ENCODE results near the gene SLC6A5. TPM values are rescaled to one million over a fixed set of nuclear protein-coding genes. Genes with fewer than 3 reads are reported as not detected.
"Not testable (repeated sequence)": the region's sequence is repeated elsewhere in the genome, so short reads cannot be mapped to it uniquely, and the experiment has no call there.

SLC6A5 gene
- total RNA-seq (not detected), polyA plus RNA-seq (ENCODE audit: insufficient read depth, low read depth, low replicate concordance) (not detected)
- long read RNA-seq, donor 1, result 0 reads
- long read RNA-seq, donor 2, result 0 reads
- long read RNA-seq, donor 3, result 0 reads
- long read RNA-seq, donor 4, result 0 reads
- long read RNA-seq, donor 5, result 0 reads
- long read RNA-seq, donor 6, result 0 reads
- long read RNA-seq, donor 7, result 0 reads
- long read RNA-seq, donor 8, result 0 reads
- long read RNA-seq, donor 9, result 0 reads
- long read RNA-seq, donor 10, result 0 reads

DNA sequence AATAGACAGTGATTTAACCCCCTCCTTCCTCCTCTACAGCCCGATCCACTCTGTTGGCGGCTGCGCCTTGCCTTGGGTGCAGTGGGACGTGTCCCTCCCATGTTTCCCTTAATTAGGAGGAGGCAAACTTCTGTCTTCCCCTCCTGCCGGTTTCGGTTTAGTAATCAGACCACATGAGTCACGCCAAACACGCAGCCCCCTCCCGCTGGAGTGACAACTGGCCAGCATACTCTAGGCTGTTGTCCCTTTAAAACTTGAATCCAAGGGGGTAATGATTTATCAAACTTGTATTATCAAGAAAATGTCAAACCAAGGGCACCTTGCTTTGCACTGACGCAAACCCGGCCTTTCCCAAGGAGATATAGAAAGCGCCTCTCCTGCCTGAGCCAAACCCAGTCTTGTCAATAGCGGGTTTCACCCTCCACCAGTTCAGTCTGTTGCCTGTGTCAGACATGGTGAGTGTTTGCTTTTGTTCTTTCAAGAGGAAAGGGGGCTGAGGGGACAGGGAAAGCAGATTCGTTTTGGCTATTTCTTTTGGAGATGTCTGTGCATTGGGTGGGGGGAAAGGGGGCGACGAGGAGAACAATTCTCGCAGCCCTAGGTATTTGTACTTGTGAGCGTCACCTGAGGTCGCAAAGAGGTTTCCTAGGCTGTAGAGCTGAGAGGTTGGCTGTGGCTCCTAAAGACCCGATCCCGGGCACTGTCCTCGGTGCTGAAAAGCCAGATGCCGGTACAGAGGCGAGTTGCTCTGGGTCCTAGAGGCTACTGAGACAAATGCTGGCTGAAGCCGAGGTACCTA, at the start of gene SLC6A5:
TSS of gene SLC6A5 (plus strand) at position 388 of the 799 bp plus-strand sequence. CDS start at position 453, 65 bp downstream.
- DNase-seq, result peak in 4 of 5 donors; percentile 79 to 94 (median 92)
- intact Hi-C loops (cut with DNase I), result no loop called here
- H3K9me3 ChIP-seq (ENCODE audit: control insufficient read depth in 2 of 3, insufficient read depth in 1 of 3, low read length in 3 of 3), result no peaks in the 10 kb centered on the region
- H3K36me3 ChIP-seq (ENCODE audit: control insufficient read depth in 2 of 3, insufficient read depth in 3 of 3, low read length in 3 of 3), result no peaks in the 10 kb centered on the region
- FAIRE-seq, result no peak
- no peak within 1 kb of the TSS for H3K27ac ChIP-seq (ENCODE audit: low read depth in 2 of 2, low read length in 2 of 2)
- no peak within 1 kb of the TSS for H3K9ac ChIP-seq (ENCODE audit: low read length in 3 of 3)
- no peaks in the 10 kb centered on the region for H3K4me1 ChIP-seq (ENCODE audit: control insufficient read depth in 2 of 3, insufficient read depth in 2 of 3, low read depth in 1 of 3, low read length in 3 of 3)
- no peak within 1 kb of the TSS for H3K4me3 ChIP-seq (ENCODE audit: low read length in 3 of 3)
- TF ChIP-seq, protein P1, sequence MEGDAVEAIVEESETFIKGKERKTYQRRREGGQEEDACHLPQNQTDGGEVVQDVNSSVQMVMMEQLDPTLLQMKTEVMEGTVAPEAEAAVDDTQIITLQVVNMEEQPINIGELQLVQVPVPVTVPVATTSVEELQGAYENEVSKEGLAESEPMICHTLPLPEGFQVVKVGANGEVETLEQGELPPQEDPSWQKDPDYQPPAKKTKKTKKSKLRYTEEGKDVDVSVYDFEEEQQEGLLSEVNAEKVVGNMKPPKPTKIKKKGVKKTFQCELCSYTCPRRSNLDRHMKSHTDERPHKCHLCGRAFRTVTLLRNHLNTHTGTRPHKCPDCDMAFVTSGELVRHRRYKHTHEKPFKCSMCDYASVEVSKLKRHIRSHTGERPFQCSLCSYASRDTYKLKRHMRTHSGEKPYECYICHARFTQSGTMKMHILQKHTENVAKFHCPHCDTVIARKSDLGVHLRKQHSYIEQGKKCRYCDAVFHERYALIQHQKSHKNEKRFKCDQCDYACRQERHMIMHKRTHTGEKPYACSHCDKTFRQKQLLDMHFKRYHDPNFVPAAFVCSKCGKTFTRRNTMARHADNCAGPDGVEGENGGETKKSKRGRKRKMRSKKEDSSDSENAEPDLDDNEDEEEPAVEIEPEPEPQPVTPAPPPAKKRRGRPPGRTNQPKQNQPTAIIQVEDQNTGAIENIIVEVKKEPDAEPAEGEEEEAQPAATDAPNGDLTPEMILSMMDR (IDR thresholded peaks at IDR 0.05; ENCODE audit: borderline replicate concordance, extremely low read depth, insufficient read depth), result no peak
- H3K27me3 ChIP-seq (ENCODE audit: control insufficient read depth, insufficient read depth, low read length), result peaks cover 57% of the 10 kb centered on the region

DNA sequence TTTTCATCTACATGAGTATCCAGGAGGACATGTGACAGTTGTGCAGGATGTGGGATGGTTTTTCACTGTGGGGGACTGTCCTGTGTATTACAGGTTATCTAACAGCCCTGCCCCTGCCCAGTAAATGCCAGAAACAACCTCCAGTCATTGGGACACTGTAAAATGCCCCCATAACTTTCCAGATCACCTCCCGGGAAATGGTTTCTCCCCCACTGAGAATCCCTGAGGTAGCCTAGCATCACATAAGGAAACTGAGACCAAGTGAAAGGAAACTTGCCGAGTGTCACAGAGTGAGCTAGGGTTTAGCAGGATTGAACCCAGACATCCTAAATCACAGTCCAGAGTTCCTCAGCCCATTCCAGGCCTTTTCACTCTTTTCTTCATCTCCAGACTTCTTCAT, 48.3 kb upstream of the SLC6A5 start:
- H3K9me3 ChIP-seq (ENCODE audit: control insufficient read depth in 2 of 3, insufficient read depth in 1 of 3, low read length in 3 of 3), result no peaks in the 10 kb centered on the region
- no peaks in the 10 kb centered on the region for H3K27me3 ChIP-seq (ENCODE audit: control insufficient read depth, insufficient read depth, low read length)
- H3K9ac ChIP-seq (ENCODE audit: low read length in 3 of 3), result no peak overlapping the region
- H3K27ac ChIP-seq (ENCODE audit: low read depth in 2 of 2, low read length in 2 of 2), result no peak overlapping the region
- DNase-seq (no peak), FAIRE-seq (no peak)
- no peaks in the 10 kb centered on the region for H3K36me3 ChIP-seq (ENCODE audit: control insufficient read depth in 2 of 3, insufficient read depth in 3 of 3, low read length in 3 of 3)
- H3K4me1 ChIP-seq (ENCODE audit: control insufficient read depth in 2 of 3, insufficient read depth in 2 of 3, low read depth in 1 of 3, low read length in 3 of 3), result no peaks in the 10 kb centered on the region
- intact Hi-C loops (cut with DNase I), result no loop called here
- no peak overlapping the region for H3K4me3 ChIP-seq (ENCODE audit: low read length in 3 of 3)
- TF ChIP-seq, protein P1 (IDR thresholded peaks at IDR 0.05; ENCODE audit: borderline replicate concordance, extremely low read depth, insufficient read depth), result no peak

DNA sequence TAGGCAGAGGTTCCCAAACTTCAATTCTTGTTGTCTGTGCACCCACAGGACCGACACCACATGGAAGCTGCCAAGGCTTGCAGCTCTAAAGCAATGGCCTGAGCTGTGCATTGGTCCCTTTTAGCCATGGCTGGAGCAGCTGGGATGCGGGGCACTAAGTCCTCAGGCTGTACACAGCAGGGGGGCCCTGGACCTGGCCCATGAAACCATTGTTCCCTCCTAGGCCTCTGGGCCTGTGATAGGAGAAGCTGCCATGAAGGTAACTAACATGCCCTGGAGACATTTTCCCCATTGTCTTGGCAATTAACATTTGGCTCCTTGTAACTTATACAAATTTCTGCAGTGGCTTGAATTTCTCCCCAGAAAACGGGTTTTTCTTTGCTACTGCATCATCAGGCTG, 43.6 kb upstream of the SLC6A5 start:
- H3K9ac ChIP-seq (ENCODE audit: low read length in 3 of 3), result no peak overlapping the region
- H3K27ac ChIP-seq (ENCODE audit: low read depth in 2 of 2, low read length in 2 of 2), result no peak overlapping the region
- intact Hi-C loops (cut with DNase I), result no loop called here
- H3K36me3 ChIP-seq (ENCODE audit: control insufficient read depth in 2 of 3, insufficient read depth in 3 of 3, low read length in 3 of 3), result no peaks in the 10 kb centered on the region
- TF ChIP-seq, protein P1 (IDR thresholded peaks at IDR 0.05; ENCODE audit: borderline replicate concordance, extremely low read depth, insufficient read depth), result no peak
- H3K4me3 ChIP-seq (ENCODE audit: low read length in 3 of 3), result no peak overlapping the region
- peaks cover 0 to 2% (median 0%) of the 10 kb centered on the region in 3 donors for H3K9me3 ChIP-seq (ENCODE audit: control insufficient read depth in 2 of 3, insufficient read depth in 1 of 3, low read length in 3 of 3)
- no peaks in the 10 kb centered on the region for H3K27me3 ChIP-seq (ENCODE audit: control insufficient read depth, insufficient read depth, low read length)
- FAIRE-seq (no peak), DNase-seq (no peak)
- H3K4me1 ChIP-seq (ENCODE audit: control insufficient read depth in 2 of 3, insufficient read depth in 2 of 3, low read depth in 1 of 3, low read length in 3 of 3), result no peaks in the 10 kb centered on the region

DNA sequence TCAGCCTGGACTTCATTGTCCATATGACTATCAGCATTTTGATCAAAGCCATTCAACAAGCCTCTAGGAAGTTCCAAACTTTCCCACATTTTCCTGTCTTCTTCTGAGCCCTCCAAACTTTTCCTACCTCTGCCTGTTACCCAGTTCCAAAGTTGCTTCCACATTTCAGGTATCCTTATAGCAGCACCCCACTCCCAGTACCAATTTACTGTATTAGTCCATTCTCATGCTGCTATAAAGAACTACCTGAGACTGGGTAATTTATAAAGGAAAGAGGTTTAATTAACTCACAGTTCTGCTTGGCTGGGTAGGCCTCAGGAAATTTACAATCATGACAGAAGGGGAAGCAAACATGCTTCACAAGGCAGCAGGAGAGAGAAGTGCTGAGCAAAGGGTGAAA, 43.0 kb upstream of the SLC6A5 start:
- FAIRE-seq; H3K9ac ChIP-seq (ENCODE audit: low read length in 3 of 3); DNase-seq; intact Hi-C loops (cut with DNase I); H3K36me3 ChIP-seq (ENCODE audit: control insufficient read depth in 2 of 3, insufficient read depth in 3 of 3, low read length in 3 of 3); H3K4me3 ChIP-seq (ENCODE audit: low read length in 3 of 3); H3K27me3 ChIP-seq (ENCODE audit: control insufficient read depth, insufficient read depth, low read length); H3K27ac ChIP-seq (ENCODE audit: low read depth in 2 of 2, low read length in 2 of 2); H3K4me1 ChIP-seq (ENCODE audit: control insufficient read depth in 2 of 3, insufficient read depth in 2 of 3, low read depth in 1 of 3, low read length in 3 of 3); H3K9me3 ChIP-seq (ENCODE audit: control insufficient read depth in 2 of 3, insufficient read depth in 1 of 3, low read length in 3 of 3): not testable (repeated sequence)

Measured in kidney (tissue), 22 donors.